DMS79 (cell line): ENCODE data around the gene LRRN3.

Experiments
- DNase-seq: peaks from one replicate; lab custom pipeline; 2025; lab: John Stamatoyannopoulos, UW

The LRRN3 gene

GRCh38 chr7:111080495-111081105 is 10.3 kb upstream of the LRRN3 start:
- no peak for DNase-seq

GRCh38 chr7:111081546-111082267 is 9.2 kb upstream of the LRRN3 start:
- DNase-seq, result no peak

DNA sequence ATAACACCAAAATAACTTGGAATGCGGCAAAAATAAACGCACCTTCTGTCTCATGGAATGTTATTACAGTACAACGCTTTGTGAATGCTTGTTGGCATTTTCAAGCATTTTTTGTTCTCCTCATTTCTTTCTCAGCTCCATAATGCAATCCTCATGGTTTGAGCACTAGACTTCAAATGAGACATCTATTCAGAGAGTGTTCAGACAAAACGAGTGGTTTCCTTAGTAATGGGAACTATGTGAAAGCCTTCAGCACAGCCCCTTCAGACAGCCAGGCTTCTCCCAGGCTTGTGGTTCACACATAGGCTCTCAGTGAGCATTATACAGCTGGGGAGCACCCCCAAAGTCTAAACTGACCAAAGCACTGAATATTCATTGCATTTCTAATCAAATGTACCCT is 8.6 kb upstream of the LRRN3 start:
- DNase-seq, result no peak

DNA sequence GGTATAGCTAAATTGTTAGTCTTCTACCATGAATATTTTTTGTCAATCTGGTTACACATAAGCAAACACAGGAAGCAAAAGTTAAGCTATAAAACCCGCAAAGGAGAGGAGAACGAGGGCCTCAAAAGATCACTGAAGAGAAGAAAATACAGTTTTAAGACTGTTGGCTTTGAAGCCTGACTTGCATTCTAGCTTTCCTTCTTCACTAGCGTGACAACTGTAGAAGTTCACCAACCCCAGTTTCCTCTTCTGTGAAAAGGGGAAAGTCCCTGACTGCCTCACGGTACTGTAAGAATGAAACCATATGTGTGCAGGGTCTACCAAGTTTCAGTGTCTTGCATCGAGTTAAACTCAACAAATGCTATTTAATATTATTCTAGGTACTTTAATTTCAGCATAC is 7.5 kb upstream of the LRRN3 start:
- no peak for DNase-seq

DNA sequence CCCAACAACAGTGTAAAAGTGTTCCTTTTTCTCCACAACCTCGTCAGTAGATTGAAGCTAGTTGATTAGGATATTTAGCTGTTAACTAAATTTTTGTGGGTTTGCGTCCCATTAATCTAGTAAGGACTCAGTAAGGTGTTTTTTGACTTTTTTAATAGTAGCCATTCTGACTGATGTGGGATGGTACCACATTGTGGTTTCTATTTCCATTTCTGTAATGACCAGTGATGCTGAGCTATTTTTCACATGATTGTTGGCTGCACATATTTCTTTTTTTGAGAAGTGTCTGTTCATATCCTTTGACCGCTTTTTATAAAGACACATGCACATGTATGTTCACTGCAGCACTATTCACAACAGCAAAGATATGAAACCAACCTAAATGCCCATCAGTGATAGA is 5.6 kb upstream of the LRRN3 start:
- no peak for DNase-seq

GRCh38 chr7:111086532-111086931 is 4.4 kb upstream of the LRRN3 start:
- no peak for DNase-seq

DNA sequence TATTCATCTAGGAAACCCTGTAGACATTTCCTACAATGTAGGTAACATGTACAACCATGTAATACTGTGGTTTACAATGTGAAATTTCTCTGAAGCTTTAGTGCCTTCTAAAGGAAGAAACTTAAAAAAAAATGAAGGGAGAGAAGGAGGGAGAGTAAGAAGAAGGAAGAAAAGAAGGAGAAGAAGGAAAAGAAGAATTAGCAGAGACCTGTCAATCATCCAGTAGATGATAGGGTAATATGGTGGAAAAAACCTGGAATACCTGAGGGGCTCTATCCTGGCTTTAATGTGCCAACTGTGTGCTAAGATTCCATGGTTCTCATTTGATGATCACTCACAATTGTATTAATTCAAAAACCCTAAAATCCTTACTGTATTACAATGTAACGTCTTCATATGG is 2.6 kb upstream of the LRRN3 start:
- DNase-seq, result no peak

- DNase-seq, result peak; percentile 7
These were observed 1.0 kb upstream of the LRRN3 start for GRCh38 chr7:111089822-111090426.

DNA sequence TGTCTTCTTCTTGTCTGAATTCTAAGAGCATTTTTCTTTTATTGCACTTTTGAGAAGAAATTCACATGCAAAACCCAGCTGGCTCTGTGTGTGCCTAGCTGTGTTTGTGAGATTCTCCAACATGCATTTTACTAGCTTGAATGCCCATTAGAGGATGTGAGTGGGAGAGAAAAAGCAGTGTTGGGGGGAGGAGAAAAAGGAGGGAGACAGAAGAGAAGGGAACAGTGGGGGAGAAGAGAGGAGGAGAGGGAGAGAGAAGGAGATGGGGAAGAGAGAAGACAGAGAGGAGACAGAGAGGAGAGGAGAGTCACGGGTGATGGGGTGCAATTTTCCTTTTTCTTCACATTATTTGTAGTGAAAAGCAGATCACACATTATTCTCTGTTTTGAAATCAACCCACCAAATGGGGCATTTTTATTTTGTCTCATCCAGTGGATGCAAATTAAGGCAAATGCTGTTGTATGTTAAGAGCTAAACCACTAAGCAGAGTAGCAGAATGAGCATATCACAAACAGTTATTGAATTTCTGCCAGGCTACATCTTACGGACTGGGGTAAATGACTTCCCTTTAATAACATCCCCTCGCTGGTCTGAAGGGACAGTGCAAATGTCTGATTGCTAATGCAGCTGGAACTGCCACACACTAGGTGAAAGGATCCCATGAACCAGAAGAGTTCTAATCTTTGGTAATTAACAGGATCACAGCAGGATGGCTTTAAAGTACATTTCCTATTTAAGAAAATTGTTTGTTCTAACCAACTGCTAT is 849 bp downstream of the LRRN3 start:
- peak; percentile 41 for DNase-seq

- no peak for DNase-seq
These were observed 1.7 kb downstream of the LRRN3 start for GRCh38 chr7:111092406-111093236.

DNA sequence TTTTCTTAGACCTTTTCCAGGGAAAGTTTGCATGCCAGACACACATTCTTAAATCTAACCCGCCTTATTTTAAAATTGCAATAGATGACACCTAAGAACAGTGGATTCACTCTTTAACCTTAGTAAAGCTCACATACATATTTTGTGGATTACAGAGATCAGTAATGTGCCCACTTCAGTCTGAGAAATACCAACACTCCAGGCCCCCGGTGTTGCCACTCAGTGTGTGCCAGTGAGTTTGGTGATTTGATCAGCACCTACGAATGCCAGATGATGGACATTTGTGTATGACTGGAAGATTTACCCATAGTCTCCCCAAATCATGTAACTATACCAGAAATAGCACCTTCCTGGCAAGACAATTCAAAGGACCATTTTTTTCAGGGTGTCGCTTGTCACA is 2.6 kb downstream of the LRRN3 start:
- DNase-seq, result no peak

- DNase-seq, result no peak
These were observed 3.5 kb downstream of the LRRN3 start for GRCh38 chr7:111094419-111094818.

GRCh38 chr7:111096997-111097396 is 6.1 kb downstream of the LRRN3 start:
- DNase-seq, result no peak

DNA sequence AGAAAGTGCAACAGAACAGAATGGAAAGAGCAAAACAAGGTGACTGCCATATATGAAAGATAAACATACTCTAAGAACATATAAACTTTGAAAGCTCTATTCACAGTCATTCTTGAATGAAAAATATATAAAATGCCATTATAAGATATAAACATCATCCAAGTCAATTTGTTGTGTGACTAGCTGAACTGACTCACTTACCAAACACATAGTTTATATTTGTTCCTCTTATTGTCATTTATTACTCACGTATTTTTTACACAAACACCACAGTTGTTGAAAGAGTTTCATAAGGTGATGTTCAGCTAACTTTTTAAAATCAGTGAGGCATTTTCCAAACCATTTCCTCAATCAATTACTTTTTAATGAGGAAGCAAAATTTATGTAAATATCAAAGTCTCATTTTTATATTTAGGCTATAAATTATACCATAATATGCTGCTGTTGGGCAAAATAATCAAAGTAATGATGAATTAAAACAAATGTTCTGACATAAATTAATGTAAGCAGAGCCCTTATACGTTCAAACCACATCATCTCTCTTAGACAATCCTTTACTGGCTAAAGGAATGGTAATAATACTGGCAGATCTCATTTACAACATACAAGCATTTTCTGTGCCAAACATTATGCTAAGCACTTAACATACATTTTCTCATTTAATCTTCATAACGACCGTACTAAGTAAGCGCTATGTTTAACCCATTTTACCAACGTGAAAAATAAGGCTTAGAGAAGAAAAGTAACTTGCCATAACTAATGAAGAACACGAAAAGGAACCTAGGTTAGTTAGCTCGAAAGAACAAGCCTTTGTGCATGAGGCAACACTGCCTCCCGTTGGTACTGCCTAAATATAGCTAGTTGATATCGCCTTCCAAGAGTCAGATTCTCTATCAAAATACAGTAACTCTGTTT is 7.3 kb downstream of the LRRN3 start:
- no peak for DNase-seq

DNA sequence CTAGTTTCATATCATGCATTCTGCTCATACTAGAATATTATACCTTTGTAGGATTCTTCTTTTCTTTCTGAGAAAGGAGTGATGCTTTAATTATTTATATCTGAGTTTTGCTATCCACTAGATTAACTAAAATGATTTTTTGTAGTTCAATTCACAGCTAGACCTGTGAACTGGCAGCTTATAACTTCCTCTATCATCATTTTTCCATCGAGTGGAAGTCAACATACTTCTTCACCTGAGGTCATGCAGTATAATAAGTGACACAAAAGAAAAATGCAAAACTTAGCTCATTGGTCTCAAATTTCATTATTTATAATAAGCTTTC is 8.0 kb downstream of the LRRN3 start:
- no peak for DNase-seq

GRCh38 chr7:111101856-111102646 is 11.1 kb downstream of the LRRN3 start:
- DNase-seq, result no peak

- DNase-seq, result no peak
These were observed 12.2 kb downstream of the LRRN3 start for GRCh38 chr7:111103136-111103535.

DNA sequence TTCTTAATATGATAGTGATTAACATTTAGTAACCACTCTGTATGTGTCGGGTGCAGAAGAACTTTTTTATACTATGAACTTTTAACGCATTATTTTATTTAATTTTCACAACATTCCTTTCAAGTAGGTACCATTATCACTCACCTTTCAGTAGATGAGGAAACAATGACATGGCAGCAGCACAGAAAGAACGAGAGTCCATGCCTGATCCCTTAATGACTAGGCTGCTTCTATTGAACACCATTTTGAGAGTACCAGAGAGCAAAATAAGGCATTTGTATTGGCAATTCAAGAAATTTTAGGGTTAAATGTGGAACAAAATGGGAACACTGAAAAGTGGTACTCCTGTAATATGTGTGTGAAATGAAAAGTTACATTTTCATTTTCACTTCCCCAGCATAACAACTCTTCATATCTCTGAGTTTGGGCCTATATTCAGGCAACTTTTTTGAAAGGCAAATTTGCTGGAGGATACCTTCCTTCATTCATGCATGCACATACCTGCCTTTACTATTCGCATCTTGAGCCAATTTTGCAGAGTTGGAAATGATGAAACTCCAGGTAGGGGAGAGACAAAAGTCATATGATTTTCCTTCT is 12.8 kb downstream of the LRRN3 start:
- no peak for DNase-seq

- DNase-seq, result no peak
These were observed 13.8 kb downstream of the LRRN3 start for GRCh38 chr7:111104710-111105109.

GRCh38 chr7:111105269-111105668 is 14.3 kb downstream of the LRRN3 start:
- DNase-seq, result no peak
